ENCODE results near the gene RAB13. TPM values are rescaled to one million over a fixed set of nuclear protein-coding genes. Genes with fewer than 3 reads are reported as not detected.

The RAB13 gene
- polyA plus RNA-seq, 1 of the 3 experiments (the other 2 are of a cell fraction) = 156 TPM

- H3F3A ChIP-seq (replicated peaks; ENCODE audit: insufficient read depth) = peaks cover 8% of the 10 kb centered on the region
- ChIA-PET CTCF (interaction anchor here (0.6 to 5.1 kb wide), 44 partner anchors 9 to 204 kb away, joined by 3 to 51 read pairs (median 4); partner anchors contain the start of genes CREB3L4, CRTC2, GATAD2B and JTB), POLR2A (interaction anchor here (0.8 to 1.9 kb wide), 7 partner anchors 8 to 44 kb away, joined by 3 to 9 read pairs (median 6); partner anchors contain the start of genes CREB3L4, CRTC2, RPS27 and SLC39A1)
- peak within 1 kb of the TSS; percentile 60 to 89 for H3K27ac ChIP-seq (ENCODE audit: low read depth in 2 of 2, low read length in 1 of 2)
- peak within 1 kb of the TSS; percentile 95 for H3K4me2 ChIP-seq
- H3K36me3 ChIP-seq (replicated peaks in 1 of 2; ENCODE audit: control insufficient read depth in 1 of 2, insufficient read depth in 2 of 2, low read length in 1 of 2) = peaks cover 16 to 50% of the 10 kb centered on the region in 2 experiments
- peak; percentile 99 for DNase-seq
- peaks cover 30% of the 10 kb centered on the region for H3K79me2 ChIP-seq (ENCODE audit: insufficient read depth)
- no peaks in the 10 kb centered on the region for H3K27me3 ChIP-seq (ENCODE audit: insufficient read depth)
- no peaks in the 10 kb centered on the region for H3K9me2 ChIP-seq
- H4K20me1 ChIP-seq (ENCODE audit: insufficient read depth) = no peaks in the 10 kb centered on the region
- no peaks in the 10 kb centered on the region for H3K9me3 ChIP-seq
- 24% methylated on average over 8 of the region's 28 CpGs for WGBS (ENCODE audit: low lambda C conversion rate)
- H2AFZ ChIP-seq (ENCODE audit: low read depth) = peak within 1 kb of the TSS; percentile 44; the same call in 1 of the 2 replicates
- H3K4me3 ChIP-seq (ENCODE audit: low read depth in 2 of 2, low read length in 1 of 2) = peak within 1 kb of the TSS; percentile 85 to 91
- H3K4me1 ChIP-seq (ENCODE audit: control insufficient read depth in 1 of 2, insufficient read depth in 2 of 2, low read depth in 1 of 2, low read length in 1 of 2) = peaks cover 3 to 17% of the 10 kb centered on the region in 2 experiments; a peak in 2 of 4 replicates
- H3K9ac ChIP-seq = peak within 1 kb of the TSS; percentile 80
- no peak for TF ChIP-seq EZH2phosphoT487 (IDR thresholded peaks at IDR 0.05; ENCODE audit: borderline replicate concordance, low read depth)
- peak; percentile 68; the same call in 1 of the 2 replicates for TF ChIP-seq RXRA (IDR thresholded peaks at IDR 0.05; ENCODE audit: borderline replicate concordance, low read depth)
- no peak for TF ChIP-seq ZBTB33 (IDR thresholded peaks at IDR 0.05; ENCODE audit: borderline replicate concordance, low read depth)
- peak; percentile 66 for TF ChIP-seq SMC3 (IDR thresholded peaks at IDR 0.05; ENCODE audit: low read depth, low read length)
- peak; percentile 73; the same call in 1 of the 2 replicates for TF ChIP-seq TAF1 (IDR thresholded peaks at IDR 0.05; ENCODE audit: borderline replicate concordance, low read depth, low read length)
- TF ChIP-seq RFX5 (IDR thresholded peaks at IDR 0.05; ENCODE audit: low read length) = no peak
- TF ChIP-seq FOXM1 (IDR thresholded peaks at IDR 0.05; ENCODE audit: low read depth) = no peak
- TF ChIP-seq USF2 (IDR thresholded peaks at IDR 0.05; ENCODE audit: borderline replicate concordance, low read depth, low read length) = no peak
- TF ChIP-seq NFIC (IDR thresholded peaks at IDR 0.05; ENCODE audit: borderline replicate concordance) = 0 out of 2 replicates have a peak, but pooled peaks have one; percentile 6
- TF ChIP-seq SIN3A (IDR thresholded peaks at IDR 0.05; ENCODE audit: borderline replicate concordance, low read depth, low read length) = peak; percentile 92; the same call in 1 of the 2 replicates
- TF ChIP-seq USF1 (IDR thresholded peaks at IDR 0.05; ENCODE audit: borderline replicate concordance, low read depth) = no peak
- no peak for TF ChIP-seq POLR2AphosphoS5 (IDR thresholded peaks at IDR 0.05; ENCODE audit: low read depth, low read length)
- TF ChIP-seq ELF1 (IDR thresholded peaks at IDR 0.05) = no peak
- TF ChIP-seq REST (IDR thresholded peaks at IDR 0.05; ENCODE audit: low read depth, low read length) = 0 out of 2 replicates have a peak, but pooled peaks have one; percentile 19
- TF ChIP-seq CTCF (IDR thresholded peaks at IDR 0.05) = peak; percentile 76
- no peak for TF ChIP-seq MXI1 (IDR thresholded peaks at IDR 0.05; ENCODE audit: low read depth, low read length)
- TF ChIP-seq EP300 (IDR thresholded peaks at IDR 0.05; ENCODE audit: borderline replicate concordance in 1 of 2, low read depth in 1 of 2, low read length in 1 of 2) = 0 out of 4 replicates have a peak, but pooled peaks of 1 of the 2 experiments have one; percentile 20
- TF ChIP-seq JUND (IDR thresholded peaks at IDR 0.05) = no peak; the same call in 1 of the 2 replicates
- TF ChIP-seq TEAD4 (IDR thresholded peaks at IDR 0.05; ENCODE audit: borderline replicate concordance, insufficient read depth) = no peak
- TF ChIP-seq NRF1 (IDR thresholded peaks at IDR 0.05; ENCODE audit: low read depth, low read length) = no peak
- TF ChIP-seq MEF2A (IDR thresholded peaks at IDR 0.05; ENCODE audit: borderline replicate concordance, low read depth) = no peak
These were observed 39.4 kb downstream of the RAB13 start, which contains the start of gene DENND4B for GRCh38 chr1:153946622-153947241. TSS of gene DENND4B (minus strand) at chr1:153946718. CDS start at chr1:153944374, 2,344 bp downstream.
